CD14-positive monocyte (primary cell): ENCODE measurements around the gene PDE9A. TPM values are rescaled to one million over a fixed set of nuclear protein-coding genes. Genes with fewer than 3 reads are reported as not detected.

Experiments used
- DNase-seq, 3 donors: peaks; one replicate each; pipeline ENCODE4 v3.0.0-alpha.2; 2011 to 2022
- H2AFZ ChIP-seq: 2 replicates; pipeline ENCODE4 v1.6.0; 2012; ENCODE audit warnings: mild to moderate bottlenecking, low read depth, low read length, inconsistent platforms; ENCODE audit not compliant: insufficient read depth, poor library complexity, severe bottlenecking
- H3K27ac ChIP-seq, 2 donors: 1 replicate in 1 of 2; 2 replicates in 1 of 2; pipeline ENCODE4 v1.5.1; 2012 to 2013; ENCODE audit warnings: low read length in 2 of 2, control low read depth in 1 of 2, inconsistent platforms in 1 of 2, low read depth in 1 of 2, mild to moderate bottlenecking in 1 of 2
- H3K27me3 ChIP-seq, 2 donors: one replicate each; pipeline versions ENCODE4 v1.6.0 to v1.6.1; 2011 to 2013; ENCODE audit warnings: low read length in 2 of 2; ENCODE audit not compliant: control insufficient read depth in 2 of 2, insufficient read depth in 2 of 2
- H3K36me3 ChIP-seq, 2 donors: replicated peaks in 1 of 2; 1 replicate in 1 of 2; 2 replicates in 1 of 2; pipeline versions ENCODE4 v1.5.1 to v1.6.1; 2012 to 2013; ENCODE audit warnings: low read length in 2 of 2, control low read depth in 1 of 2, inconsistent platforms in 1 of 2, mild to moderate bottlenecking in 1 of 2; ENCODE audit not compliant: insufficient read depth in 2 of 2, control insufficient read depth in 1 of 2
- H3K4me1 ChIP-seq, 2 donors: 1 replicate in 1 of 2; 2 replicates in 1 of 2; pipeline versions ENCODE4 v1.5.1 to v1.6.1; 2012 to 2013; ENCODE audit warnings: low read length in 2 of 2, control low read depth in 1 of 2, inconsistent platforms in 1 of 2, mild to moderate bottlenecking in 1 of 2, moderate library complexity in 1 of 2; ENCODE audit not compliant: insufficient read depth in 2 of 2, control insufficient read depth in 1 of 2
- H3K4me2 ChIP-seq: replicated peaks from 2 replicates; pipeline ENCODE3; 2012; ENCODE audit warnings: low read length, moderate library complexity, mild to moderate bottlenecking; ENCODE audit not compliant: poor library complexity, severe bottlenecking; ENCODE audit errors: extremely low read depth
- H3K4me3 ChIP-seq, 3 experiments: fragments of 200-600 bp in 1 of 3; sonication (generic) in 1 of 3; replicated peaks in 1 of 3; 1 replicate in 2 of 3; 2 replicates in 1 of 3; pipeline ENCODE4 v1.5.1; 2011 to 2013; ENCODE audit warnings: low read length in 3 of 3, mild to moderate bottlenecking in 3 of 3, control low read depth in 2 of 3, low read depth in 2 of 3, inconsistent platforms in 1 of 3, moderate library complexity in 1 of 3
- H3K79me2 ChIP-seq: 2 replicates; pipeline ENCODE4 v1.6.0; 2012; ENCODE audit warnings: mild to moderate bottlenecking, control low read depth, inconsistent platforms, low read length, moderate library complexity; ENCODE audit not compliant: insufficient read depth
- H3K9ac ChIP-seq: 2 replicates; pipeline ENCODE4 v1.6.0; 2017; ENCODE audit warnings: low read length, mild to moderate bottlenecking; ENCODE audit not compliant: insufficient read depth, poor library complexity, severe bottlenecking
- H3K9me3 ChIP-seq, 2 donors: replicated peaks in 1 of 2; 1 replicate in 1 of 2; 2 replicates in 1 of 2; pipeline versions ENCODE4 v1.5.1 to v1.6.1; 2012 to 2013; ENCODE audit warnings: low read length in 2 of 2, control low read depth in 1 of 2; ENCODE audit not compliant: control insufficient read depth in 1 of 2, insufficient read depth in 1 of 2
- H4K20me1 ChIP-seq: 2 replicates; pipeline ENCODE4 v1.6.0; 2012; ENCODE audit warnings: mild to moderate bottlenecking, low read length, control low read depth, moderate library complexity; ENCODE audit not compliant: insufficient read depth
- H3K27ac Mint-ChIP-seq, 7 donors: one replicate each; pipeline ENCODE4 v1.8.0; 2020; ENCODE audit warnings: mild to moderate bottlenecking in 7 of 7, mixed read lengths in 7 of 7, moderate library complexity in 6 of 7, inconsistent platforms in 2 of 7
- H3K27me3 Mint-ChIP-seq, 3 donors: one replicate each; pipeline ENCODE4 v1.8.0; 2021 to 2022; ENCODE audit warnings: low read depth in 3 of 3, mild to moderate bottlenecking in 3 of 3, mixed read lengths in 3 of 3, moderate library complexity in 3 of 3, inconsistent platforms in 1 of 3
- H3K36me3 Mint-ChIP-seq, 2 donors: one replicate each; pipeline ENCODE4 v1.8.0; 2020; ENCODE audit warnings: mixed read lengths in 2 of 2, inconsistent platforms in 1 of 2, mild to moderate bottlenecking in 1 of 2
- H3K4me1 Mint-ChIP-seq: one replicate; pipeline ENCODE4 v1.8.0; 2020; ENCODE audit warnings: mild to moderate bottlenecking, mixed read lengths
- H3K4me3 Mint-ChIP-seq, 2 donors: one replicate each; pipeline ENCODE4 v1.8.0; 2020; ENCODE audit warnings: mild to moderate bottlenecking in 2 of 2, mixed read lengths in 2 of 2, moderate library complexity in 1 of 2
- H3K9me3 Mint-ChIP-seq, 7 donors: one replicate each; pipeline ENCODE4 v1.8.0; 2020 to 2022; ENCODE audit warnings: mixed read lengths in 7 of 7, mild to moderate bottlenecking in 6 of 7, moderate library complexity in 6 of 7, inconsistent platforms in 2 of 7
- CTCF ChIP-seq: fragments of 200-600 bp; IDR thresholded peaks from one replicate; pipeline ENCODE4 v1.8.0; 2022; ENCODE audit warnings: antibody characterized with exemption, mild to moderate bottlenecking
- WGBS: methylation state at CpG from one replicate; pipeline ENCODE4 v1.1.5; 2013; ENCODE audit warnings: missing lambda C conversion rate; ENCODE audit not compliant: insufficient coverage; 5-methylcytosine and 5-hydroxymethylcytosine counted together
- intact Hi-C, 2 donors: fragments of 100-400 bp; cut with micrococcal nuclease; formaldehyde crosslinking; loops; one replicate each; pipeline versions ENCODE4 v1.15.0 to v1.15.1; 2023
- polyA plus RNA-seq, 3 donors: library from polyadenylated mRNA; depleted of rRNA in 1 of 3; unstranded in 2 of 3; stranded (reverse) in 1 of 3; fragments of 300-500 nt in 2 of 3; fragments of >200 nt in 1 of 3; fragmentation: Illumina TruSeq in 2 of 3; gene quantifications; 1 replicate in 2 of 3; 2 replicates in 1 of 3; pipeline ENCODE4 v1.2.3, GENCODE V29; 2012 to 2021

The PDE9A gene
- polyA plus RNA-seq, 3 donors = 0.05 to 0.52 TPM; not detected in 1

DNA sequence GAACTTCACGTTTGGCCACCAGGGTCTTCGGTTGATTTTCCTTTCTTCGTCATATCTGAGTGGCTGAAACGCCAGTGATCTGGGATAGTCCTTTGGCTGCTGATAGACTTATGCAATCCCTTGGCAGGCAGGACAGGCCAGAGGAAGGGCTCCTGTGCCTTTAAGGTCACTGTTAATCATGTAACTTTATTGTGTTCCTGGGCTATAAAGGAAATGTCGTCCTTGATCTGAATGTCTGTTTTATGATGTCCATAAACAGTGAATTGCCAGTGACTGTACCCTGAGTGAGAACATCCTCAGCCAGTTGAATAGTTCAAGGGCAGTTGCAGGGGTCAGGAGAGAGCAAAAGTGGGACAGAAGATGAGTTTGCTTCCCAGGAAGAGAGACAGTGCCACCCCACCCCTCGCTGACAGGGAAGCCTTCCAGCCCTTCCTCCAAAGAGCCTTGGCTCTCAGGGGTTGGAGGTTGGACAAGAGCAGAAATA lies 68.0 kb downstream of the PDE9A start:
- Mint-ChIP-seq H3K9me3 (no peaks in the 10 kb centered on the region), H3K27ac (no peak overlapping the region), H3K4me1 (peaks cover 3% of the 10 kb centered on the region), H3K4me3 (no peak overlapping the region), H3K36me3 (no peaks in the 10 kb centered on the region), H3K27me3 (peaks cover 0 to 5% (median 2%) of the 10 kb centered on the region in 3 donors)
- TF ChIP-seq CTCF = no peak
- no peaks in the 10 kb centered on the region for H3K27me3 ChIP-seq
- H3K9me3 ChIP-seq = no peaks in the 10 kb centered on the region
- H3K27ac ChIP-seq = no peak overlapping the region
- H3K79me2 ChIP-seq = no peaks in the 10 kb centered on the region
- 80% methylated on average over 5 of the region's 6 CpGs for WGBS
- no peaks in the 10 kb centered on the region for H3K4me1 ChIP-seq
- no peaks in the 10 kb centered on the region for H4K20me1 ChIP-seq
- H3K36me3 ChIP-seq = no peaks in the 10 kb centered on the region
- no peak for DNase-seq
- H3K4me2 ChIP-seq = no peak overlapping the region
- H3K4me3 ChIP-seq = no peak overlapping the region
- no peak overlapping the region for H3K9ac ChIP-seq
- H2AFZ ChIP-seq = peak overlapping the region; percentile 50
- intact Hi-C loops = no loop called here

GRCh38 chr21:42722153-42722552 lies 68.7 kb downstream of the PDE9A start:
- no peaks in the 10 kb centered on the region for H3K36me3 Mint-ChIP-seq
- Histone ChIP-seq H3K9ac (no peak overlapping the region), H3K4me3 (no peak overlapping the region), H3K36me3 (no peaks in the 10 kb centered on the region), H3K4me1 (no peaks in the 10 kb centered on the region), H3K27me3 (no peaks in the 10 kb centered on the region), H3K27ac (no peak overlapping the region), H3K9me3 (no peaks in the 10 kb centered on the region), H3K79me2 (no peaks in the 10 kb centered on the region), H3K4me2 (no peak overlapping the region), H2AFZ (no peak overlapping the region), H4K20me1 (no peaks in the 10 kb centered on the region)
- 97% methylated on average over 8 of the region's 11 CpGs for WGBS
- H3K9me3 Mint-ChIP-seq = no peaks in the 10 kb centered on the region
- no peak for TF ChIP-seq CTCF
- no peak for DNase-seq
- intact Hi-C loops = no loop called here
- H3K4me3 Mint-ChIP-seq = no peak overlapping the region
- H3K27me3 Mint-ChIP-seq = peaks cover 0 to 5% (median 2%) of the 10 kb centered on the region in 3 donors
- H3K4me1 Mint-ChIP-seq = peaks cover 3% of the 10 kb centered on the region
- H3K27ac Mint-ChIP-seq = no peak overlapping the region
